T-helper 1 cell treated with Interleukin-12 subunit alpha and Interleukin-12 subunit beta and Interleukin-4 antibody, amounts not matched to agents 30 ng/mL and 1 ng/mL, for 36 hours (primary cell): ENCODE results near the gene IRF2. TPM values are rescaled to one million over a fixed set of nuclear protein-coding genes. Genes with fewer than 3 reads are reported as not detected.

ENCODE experiments used
- intact Hi-C: fragments of 100-400 bp; cut with micrococcal nuclease; formaldehyde crosslinking; loops from one replicate; pipeline ENCODE4 v1.15.1; 2024
- total RNA-seq: library from RNA; stranded (reverse); gene quantifications from 2 replicates; pipeline ENCODE4 v1.2.3, GENCODE V29; 2022

Gene IRF2
- total RNA-seq, 1 donor from 2014 or later = 115 TPM

- intact Hi-C loops = loop anchor here (10.0 kb wide), 2 partner anchors 791 to 981 kb away; partner anchors contain the start of genes ANKRD37, CFAP97, LRP2BP and SNX25
These were observed 60.9 kb downstream of the IRF2 start for GRCh38 chr4:184413261-184414046.

GRCh38 chr4:184410748-184411147, 63.6 kb downstream of the IRF2 start:
- intact Hi-C loops = loop anchor here (10.0 kb wide), 2 partner anchors 794 to 984 kb away; partner anchors contain the start of genes ANKRD37, CFAP97, LRP2BP and SNX25

GRCh38 chr4:184409911-184410692, 64.2 kb downstream of the IRF2 start:
- intact Hi-C loops = loop anchor here (2.0 to 10.0 kb wide), 5 partner anchors 27 to 985 kb away; partner anchors contain the start of genes ANKRD37, CFAP97, LRP2BP and SNX25

- intact Hi-C loops = loop anchor here (2.0 kb wide), 3 partner anchors 27 to 141 kb away; no protein-coding TSS in a partner anchor
These were observed 64.8 kb downstream of the IRF2 start for GRCh38 chr4:184409502-184409901.

GRCh38 chr4:184408684-184409081, 65.7 kb downstream of the IRF2 start:
- intact Hi-C loops = loop anchor here (1.0 to 2.0 kb wide), 4 partner anchors 9 to 140 kb away; no protein-coding TSS in a partner anchor

GRCh38 chr4:184408021-184408683, 66.2 kb downstream of the IRF2 start:
- intact Hi-C loops = loop anchor here (1.0 to 2.0 kb wide), 4 partner anchors 9 to 139 kb away; no protein-coding TSS in a partner anchor

GRCh38 chr4:184406958-184407391, 67.4 kb downstream of the IRF2 start:
- intact Hi-C loops = no loop called here

- intact Hi-C loops = no loop called here
These were observed 70.3 kb downstream of the IRF2 start for GRCh38 chr4:184404047-184404446.

GRCh38 chr4:184403384-184403781, 71.0 kb downstream of the IRF2 start:
- intact Hi-C loops = no loop called here

GRCh38 chr4:184402740-184403383, 71.5 kb downstream of the IRF2 start:
- intact Hi-C loops = no loop called here

- intact Hi-C loops = no loop called here
These were observed 72.1 kb downstream of the IRF2 start for GRCh38 chr4:184402239-184402638.

GRCh38 chr4:184401397-184402171, 72.8 kb downstream of the IRF2 start:
- intact Hi-C loops = no loop called here

- intact Hi-C loops = no loop called here
These were observed 73.5 kb downstream of the IRF2 start for GRCh38 chr4:184400891-184401290.

- intact Hi-C loops = no loop called here
These were observed 73.9 kb downstream of the IRF2 start for GRCh38 chr4:184400375-184400870.

- intact Hi-C loops = no loop called here
These were observed 74.8 kb downstream of the IRF2 start for GRCh38 chr4:184399512-184399908.

GRCh38 chr4:184398741-184399511, 75.4 kb downstream of the IRF2 start:
- intact Hi-C loops = no loop called here

GRCh38 chr4:184397516-184398163, 76.7 kb downstream of the IRF2 start:
- intact Hi-C loops = no loop called here
